Hepatocyte (in vitro differentiated cells): ENCODE measurements around the gene PALD1. TPM values are rescaled to one million over a fixed set of nuclear protein-coding genes. Genes with fewer than 3 reads are reported as not detected.

Source experiments
- DNase-seq: peaks from one replicate; pipeline ENCODE4 v3.0.0-alpha.2; 2016; ENCODE audit warnings: low spot score
- H2AFZ ChIP-seq: fragments of 200-600 bp; sonication (generic); 2 replicates; pipeline ENCODE4 v1.6.0; 2016; ENCODE audit warnings: antibody characterized with exemption, mild to moderate bottlenecking
- H3K27ac ChIP-seq: fragments of 200-600 bp; sonication (generic); 2 replicates; pipeline ENCODE4 v1.5.1; 2016; ENCODE audit warnings: mild to moderate bottlenecking
- H3K27me3 ChIP-seq: fragments of 200-600 bp; sonication (generic); 2 replicates; pipeline ENCODE4 v1.6.1; 2016
- H3K36me3 ChIP-seq: fragments of 200-600 bp; sonication (generic); replicated peaks from 2 replicates; pipeline ENCODE4 v1.5.1; 2016; ENCODE audit warnings: low read depth; ENCODE audit not compliant: insufficient read depth
- H3K4me1 ChIP-seq: fragments of 200-600 bp; sonication (generic); 2 replicates; pipeline ENCODE4 v1.5.1; 2016; ENCODE audit warnings: mild to moderate bottlenecking, moderate library complexity; ENCODE audit not compliant: insufficient read depth
- H3K4me2 ChIP-seq: fragments of 200-600 bp; sonication (generic); 2 replicates; pipeline ENCODE4 v1.6.0; 2016
- H3K4me3 ChIP-seq: fragments of 200-600 bp; sonication (generic); 2 replicates; pipeline ENCODE4 v1.5.1; 2016; ENCODE audit warnings: mild to moderate bottlenecking
- H3K79me2 ChIP-seq: fragments of 200-600 bp; sonication (generic); 2 replicates; pipeline ENCODE4 v1.6.0; 2017; ENCODE audit warnings: mild to moderate bottlenecking
- H3K9me2 ChIP-seq: fragments of 200-600 bp; sonication (generic); replicated peaks from 2 replicates; pipeline ENCODE4 v1.6.0; 2017; ENCODE audit warnings: mild to moderate bottlenecking; ENCODE audit not compliant: insufficient read depth
- H3K9me3 ChIP-seq: fragments of 200-600 bp; sonication (generic); 2 replicates; pipeline ENCODE4 v1.5.1; 2016; ENCODE audit warnings: low read depth, mild to moderate bottlenecking
- H4K20me1 ChIP-seq: fragments of 200-600 bp; sonication (generic); 2 replicates; pipeline ENCODE4 v1.6.0; 2016; ENCODE audit warnings: mild to moderate bottlenecking; ENCODE audit not compliant: insufficient read depth, poor library complexity, severe bottlenecking
- EZH2 ChIP-seq: fragments of 200-600 bp; sonication (generic); IDR thresholded peaks from 2 replicates; pipeline ENCODE4 v1.6.1; 2016; ENCODE audit warnings: antibody characterized with exemption, mild to moderate bottlenecking, borderline replicate concordance
- EZH2phosphoT487 ChIP-seq: fragments of 200-600 bp; sonication (generic); IDR thresholded peaks from one replicate; pipeline ENCODE4 v1.6.1; 2018; ENCODE audit warnings: antibody characterized with exemption, mild to moderate bottlenecking, low read depth, moderate library complexity; ENCODE audit not compliant: unreplicated experiment, severe bottlenecking
- WGBS: methylation state at CpG from one replicate; pipeline ENCODE4 v1.1.6; 2016; ENCODE audit warnings: low lambda C conversion rate; ENCODE audit errors: missing lambda C conversion rate; 5-methylcytosine and 5-hydroxymethylcytosine counted together
- polyA plus RNA-seq: library from polyadenylated mRNA; unstranded; fragments of >200 nt; fragmentation: Nextera tagmentation; extraction: Ambion mirVana; gene quantifications from 2 replicates; pipeline ENCODE4 v1.2.1, GENCODE V29; 2016
- total RNA-seq: library from RNA; depleted of rRNA; stranded (reverse); fragments of >200 nt; gene quantifications from 2 replicates; pipeline ENCODE4 v1.2.3, GENCODE V29; 2014
- TF ChIP-seq, protein P1 (sequence below): fragments of 200-600 bp; sonication (generic); IDR thresholded peaks from 2 replicates; pipeline ENCODE4 v1.5.1; 2016; ENCODE audit warnings: antibody characterized with exemption, mild to moderate bottlenecking; ENCODE audit not compliant: poor library complexity

Gene PALD1
- total and polyA plus RNA-seq, 2 experiments from 2014 or later = 1.3 to 2.2 TPM

DNA sequence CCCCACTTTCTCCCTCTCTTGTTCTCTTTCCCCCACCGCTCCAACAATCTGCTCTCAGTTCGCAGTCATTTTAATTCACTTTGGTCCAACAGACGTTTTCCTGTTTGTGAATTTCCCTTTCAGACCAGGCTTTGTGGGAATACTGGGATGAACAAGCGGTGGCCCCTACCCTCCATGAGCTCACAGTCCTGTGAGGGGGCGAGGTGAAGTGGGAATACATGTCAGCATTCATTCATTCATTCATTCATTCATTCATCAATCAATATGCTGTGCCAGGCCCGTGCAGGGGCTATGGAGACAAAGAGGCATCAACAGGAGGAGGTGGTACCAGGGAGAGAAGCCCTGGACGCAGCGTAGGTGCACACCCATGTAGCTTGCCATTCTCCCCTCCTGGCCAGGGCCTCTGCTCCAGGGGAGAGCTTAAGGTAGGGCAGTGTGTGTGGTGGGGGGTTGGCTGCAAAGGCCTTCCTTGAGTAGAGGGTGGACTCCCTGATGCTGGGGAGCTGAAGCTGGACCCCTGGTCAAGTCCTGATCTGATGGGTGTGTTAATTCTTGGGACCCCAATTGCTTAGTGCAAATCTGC, 107.9 kb downstream of the PALD1 start:
- Histone ChIP-seq H3K79me2 (no peaks in the 10 kb centered on the region), H3K4me2 (no peak overlapping the region), H3K4me1 (peaks cover 27% of the 10 kb centered on the region), H3K27ac (no peak overlapping the region), H3K9me3 (no peaks in the 10 kb centered on the region), H3K4me3 (no peak overlapping the region), H2AFZ (no peak overlapping the region), H3K27me3 (no peaks in the 10 kb centered on the region), H4K20me1 (no peaks in the 10 kb centered on the region), H3K36me3 (no peaks in the 10 kb centered on the region), H3K9me2 (no peaks in the 10 kb centered on the region)
- no peak for DNase-seq
- WGBS = 90% methylated on average over 8 of the region's 8 CpGs
- TF ChIP-seq, protein P1, sequence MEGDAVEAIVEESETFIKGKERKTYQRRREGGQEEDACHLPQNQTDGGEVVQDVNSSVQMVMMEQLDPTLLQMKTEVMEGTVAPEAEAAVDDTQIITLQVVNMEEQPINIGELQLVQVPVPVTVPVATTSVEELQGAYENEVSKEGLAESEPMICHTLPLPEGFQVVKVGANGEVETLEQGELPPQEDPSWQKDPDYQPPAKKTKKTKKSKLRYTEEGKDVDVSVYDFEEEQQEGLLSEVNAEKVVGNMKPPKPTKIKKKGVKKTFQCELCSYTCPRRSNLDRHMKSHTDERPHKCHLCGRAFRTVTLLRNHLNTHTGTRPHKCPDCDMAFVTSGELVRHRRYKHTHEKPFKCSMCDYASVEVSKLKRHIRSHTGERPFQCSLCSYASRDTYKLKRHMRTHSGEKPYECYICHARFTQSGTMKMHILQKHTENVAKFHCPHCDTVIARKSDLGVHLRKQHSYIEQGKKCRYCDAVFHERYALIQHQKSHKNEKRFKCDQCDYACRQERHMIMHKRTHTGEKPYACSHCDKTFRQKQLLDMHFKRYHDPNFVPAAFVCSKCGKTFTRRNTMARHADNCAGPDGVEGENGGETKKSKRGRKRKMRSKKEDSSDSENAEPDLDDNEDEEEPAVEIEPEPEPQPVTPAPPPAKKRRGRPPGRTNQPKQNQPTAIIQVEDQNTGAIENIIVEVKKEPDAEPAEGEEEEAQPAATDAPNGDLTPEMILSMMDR = no peak
- TF ChIP-seq EZH2phosphoT487 = no peak
- TF ChIP-seq EZH2 = no peak

DNA sequence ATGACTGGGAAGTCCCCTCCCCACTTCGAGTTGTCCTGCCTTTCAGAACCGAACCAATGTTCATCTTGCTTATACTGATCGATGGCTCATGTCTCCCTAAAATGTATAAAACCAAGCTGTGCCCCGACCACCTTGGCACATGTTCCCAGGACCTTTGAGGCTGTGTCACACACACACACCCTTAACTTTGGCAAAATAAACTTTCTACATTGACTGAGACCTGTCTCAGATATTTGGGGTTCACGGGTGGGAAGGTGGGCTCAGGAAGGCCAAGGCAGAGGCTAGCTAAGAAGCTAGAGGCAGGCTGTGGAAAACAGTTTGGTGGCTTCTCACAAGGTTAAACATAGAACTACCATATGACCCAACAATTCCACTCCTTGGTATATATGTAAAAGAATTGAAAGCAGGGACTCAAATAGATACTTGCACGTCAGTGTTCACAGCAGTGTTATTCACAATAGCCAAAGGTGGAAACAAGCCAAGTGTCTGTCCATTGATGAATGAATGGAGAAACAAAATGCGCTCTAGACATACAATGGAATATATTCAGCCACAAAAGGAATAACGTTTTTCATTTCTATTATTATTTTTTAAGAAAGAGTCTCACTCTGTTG, 108.6 kb downstream of the PALD1 start:
- Histone ChIP-seq H3K79me2 (no peaks in the 10 kb centered on the region), H3K4me3 (no peak overlapping the region), H3K4me1 (peaks cover 27% of the 10 kb centered on the region), H3K4me2 (no peak overlapping the region), H3K36me3 (no peaks in the 10 kb centered on the region), H2AFZ (no peak overlapping the region), H3K27me3 (no peaks in the 10 kb centered on the region), H3K9me2 (no peaks in the 10 kb centered on the region), H4K20me1 (no peaks in the 10 kb centered on the region), H3K9me3 (no peaks in the 10 kb centered on the region), H3K27ac (no peak overlapping the region)
- no peak for DNase-seq
- WGBS = 90% methylated on average over 8 of the region's 8 CpGs
- TF ChIP-seq EZH2 = no peak

DNA sequence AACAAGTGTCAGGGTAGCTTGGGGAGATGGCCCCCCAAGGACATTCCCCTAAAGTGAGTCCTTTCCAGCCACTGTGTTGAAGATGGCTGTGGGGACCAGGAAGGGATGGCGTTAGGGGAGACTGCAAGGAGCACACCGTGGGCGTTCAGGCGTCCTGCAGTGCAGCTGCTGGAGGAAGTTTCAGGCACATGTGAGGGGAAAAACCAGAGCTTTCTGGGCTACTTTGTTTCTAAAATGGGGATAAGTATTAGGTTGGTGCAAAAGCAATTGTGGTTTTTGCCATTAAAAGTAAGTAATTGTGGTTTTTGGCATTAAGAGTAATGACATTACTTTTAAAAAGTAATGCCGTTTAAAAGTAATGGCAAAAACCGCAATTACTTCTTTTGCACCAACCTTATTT, 109.7 kb downstream of the PALD1 start:
- no peak for DNase-seq
- Histone ChIP-seq H3K36me3 (no peaks in the 10 kb centered on the region), H2AFZ (no peak overlapping the region), H3K4me1 (peaks cover 27% of the 10 kb centered on the region), H3K79me2 (no peaks in the 10 kb centered on the region), H3K27me3 (no peaks in the 10 kb centered on the region), H4K20me1 (no peaks in the 10 kb centered on the region), H3K9me3 (no peaks in the 10 kb centered on the region), H3K4me2 (no peak overlapping the region), H3K4me3 (no peak overlapping the region), H3K9me2 (no peaks in the 10 kb centered on the region), H3K27ac (no peak overlapping the region)
- WGBS = 73% methylated on average over 6 of the region's 6 CpGs
- TF ChIP-seq EZH2phosphoT487 (no peak), EZH2 (no peak)
- TF ChIP-seq, protein P1 = no peak

DNA sequence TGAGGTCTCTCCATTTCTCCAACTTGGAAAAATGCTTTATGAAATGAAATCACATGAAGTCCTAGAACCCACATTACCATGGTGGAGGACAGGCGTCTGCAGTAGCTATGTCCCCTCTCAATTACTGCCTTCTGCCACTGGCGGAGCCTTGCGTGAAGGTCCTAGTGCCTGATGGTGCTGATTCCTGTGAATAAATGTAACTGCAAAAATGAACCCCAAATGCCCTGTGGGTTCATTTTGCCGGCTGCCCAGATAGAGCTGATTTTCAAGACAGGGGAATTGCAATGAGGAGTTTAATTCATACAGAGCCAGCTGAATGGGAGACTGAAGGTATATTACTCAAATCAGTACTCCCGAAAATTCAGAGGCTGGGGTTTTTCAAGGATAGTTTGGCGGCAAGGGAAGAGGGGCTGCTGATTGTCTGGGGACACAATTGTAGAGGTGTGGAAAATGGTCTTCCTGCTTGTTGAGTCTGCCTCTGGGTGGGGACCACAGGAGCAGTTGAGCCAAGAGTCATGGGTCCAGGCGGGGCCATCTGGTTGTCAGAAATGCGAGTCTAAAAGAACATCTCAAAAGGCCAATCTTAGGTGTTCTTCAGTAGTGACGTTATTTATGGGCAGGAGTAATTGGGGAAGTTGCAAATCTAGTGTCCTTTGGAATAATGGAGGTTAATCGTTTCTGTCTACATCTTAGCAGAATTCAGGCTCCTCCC, 110.4 kb downstream of the PALD1 start:
- Histone ChIP-seq H3K79me2 (no peaks in the 10 kb centered on the region), H3K4me1 (peaks cover 20% of the 10 kb centered on the region), H3K4me2 (no peak overlapping the region), H3K36me3 (no peaks in the 10 kb centered on the region), H3K27ac (peak overlapping the region; percentile 67), H4K20me1 (no peaks in the 10 kb centered on the region), H3K9me3 (no peaks in the 10 kb centered on the region), H3K27me3 (no peaks in the 10 kb centered on the region), H3K9me2 (no peaks in the 10 kb centered on the region), H2AFZ (no peak overlapping the region), H3K4me3 (no peak overlapping the region)
- TF ChIP-seq EZH2phosphoT487 (no peak), EZH2 (no peak)
- TF ChIP-seq, protein P1 = no peak
- 85% methylated on average over 10 of the region's 10 CpGs for WGBS
- DNase-seq = no peak
